ENCODE measurements around the gene NUP93. TPM values are rescaled to one million over a fixed set of nuclear protein-coding genes. Genes with fewer than 3 reads are reported as not detected.

Gene NUP93
- total and polyA plus RNA-seq, 2 of the 8 experiments (the other 6 are each of a cell fraction or from before 2014, with no cell fraction given), result 147 to 201 TPM

DNA sequence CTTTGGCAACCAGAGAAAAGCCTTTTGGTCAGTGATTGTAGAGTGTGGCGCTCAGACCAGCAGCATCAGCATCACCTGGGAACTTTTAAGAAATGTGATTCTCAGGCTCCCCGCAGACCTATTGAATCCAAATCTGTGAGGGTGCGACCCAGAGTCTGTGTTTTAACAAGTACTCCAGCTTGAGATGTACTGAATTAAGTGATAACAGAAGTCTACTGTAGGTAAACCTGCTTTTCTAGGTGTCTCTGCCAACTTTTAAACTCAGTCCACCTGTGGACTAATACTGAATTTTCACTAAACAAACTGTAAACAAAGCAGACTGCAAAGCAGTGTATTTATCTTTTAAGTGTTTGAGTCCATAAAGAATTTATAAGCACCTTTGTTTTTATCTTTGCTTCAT, 43.6 kb downstream of the NUP93 start:
- no peak overlapping the region for H3K56ac ChIP-seq (replicated peaks; ENCODE audit: insufficient read length, low read depth, low read length)
- no peak overlapping the region for H2BK20ac ChIP-seq (ENCODE audit: low read length)
- no peaks in the 10 kb centered on the region for H3K9me3 ChIP-seq (ENCODE audit: insufficient read depth in 2 of 2, low read depth in 1 of 2, low read length in 1 of 2)
- no peak overlapping the region for H3K18ac ChIP-seq (ENCODE audit: extremely low read depth, low read length)
- H3K27ac ChIP-seq (ENCODE audit: low read depth, low read length), result no peak overlapping the region
- H3K4me1 ChIP-seq (replicated peaks in 1 of 4; ENCODE audit: control insufficient read depth in 3 of 4, insufficient read depth in 4 of 4, low read length in 3 of 4), result peaks cover 0 to 10% (median 0%) of the 10 kb centered on the region in 4 experiments; a peak in 1 of 7 replicates
- H4K8ac ChIP-seq (ENCODE audit: extremely low read depth, insufficient read depth, low read length), result no peak overlapping the region
- peaks cover 4% of the 10 kb centered on the region; the same call in 1 of the 2 replicates for H3K79me1 ChIP-seq (ENCODE audit: low read depth, low read length)
- no peak overlapping the region for H2BK12ac ChIP-seq (ENCODE audit: low read depth, low read length)
- DNase-seq (ENCODE audit: low read depth in 1 of 2, low spot score in 2 of 2), result no peak
- no peaks in the 10 kb centered on the region for H3K36me3 ChIP-seq (ENCODE audit: control insufficient read depth in 2 of 4, insufficient read depth in 4 of 4, low read length in 3 of 4)
- peaks cover 5 to 7% of the 10 kb centered on the region in 2 experiments for H4K20me1 ChIP-seq (replicated peaks in 1 of 2; ENCODE audit: control insufficient read depth in 1 of 2, insufficient read depth in 2 of 2, low read length in 2 of 2)
- POLR2A ChIA-PET (ENCODE audit: partially characterized antibody), result no interaction called here
- H2BK15ac ChIP-seq (ENCODE audit: low read length), result no peak overlapping the region
- H3K27me3 ChIP-seq (replicated peaks in 1 of 4; ENCODE audit: control insufficient read depth in 3 of 4, extremely low read depth in 1 of 4, insufficient read depth in 3 of 4, low read length in 3 of 4), result no peaks in the 10 kb centered on the region
- no peak overlapping the region for H3K4me3 ChIP-seq (ENCODE audit: extremely low read depth in 1 of 4, insufficient read depth in 2 of 4, low read depth in 3 of 4, low read length in 4 of 4)
- WGBS, 2 experiments (ENCODE audit: extremely low coverage in 1 of 2, insufficient coverage in 1 of 2, insufficient read length in 1 of 2, insufficient replicate concordance in 2 of 2, low coverage in 1 of 2, low lambda C conversion rate in 2 of 2, missing lambda C conversion rate in 1 of 2), result 83% methylated on average over 3 of the region's 3 CpGs; no CpG with 5 or more reads in 1 of the 2 experiments
- no peak overlapping the region for H3K9ac ChIP-seq (replicated peaks in 1 of 4; ENCODE audit: extremely low read depth in 1 of 4, low read depth in 3 of 4, low read length in 3 of 4)
- no peak overlapping the region for H4K5ac ChIP-seq (ENCODE audit: insufficient read length, low read depth, low read length)
- peaks cover 0 to 45% of the 10 kb centered on the region in 2 experiments; a peak in 2 of 4 replicates for H3K79me2 ChIP-seq (ENCODE audit: control insufficient read depth in 1 of 2, insufficient read depth in 2 of 2, low read length in 2 of 2)
- no peak overlapping the region for H2BK5ac ChIP-seq (ENCODE audit: low read depth, low read length)
- no peak overlapping the region for H3K14ac ChIP-seq (ENCODE audit: insufficient read length)
- no peak overlapping the region for H4K91ac ChIP-seq (replicated peaks; ENCODE audit: insufficient read length, low read length)
- no peak overlapping the region for H3K4ac ChIP-seq (replicated peaks; ENCODE audit: insufficient read length, low read depth, low read length)
- H2BK120ac ChIP-seq (replicated peaks; ENCODE audit: low read depth, low read length), result no peak overlapping the region
- no peak overlapping the region for H3K23ac ChIP-seq (ENCODE audit: insufficient read length)
- H2AK5ac ChIP-seq (ENCODE audit: low read depth, low read length), result no peak overlapping the region
- no peaks in the 10 kb centered on the region for H3K23me2 ChIP-seq (ENCODE audit: low read depth, low read length)
- H3K4me2 ChIP-seq (ENCODE audit: insufficient read depth in 1 of 2, low read depth in 2 of 2, low read length in 2 of 2), result no peak overlapping the region
- no peak overlapping the region for H2AFZ ChIP-seq (ENCODE audit: low read length)
- no peak for FAIRE-seq
- CTCF ChIA-PET (ENCODE audit: partially characterized antibody), result interaction anchor here (0.8 kb wide), 1 partner anchor 71 kb away, joined by 4 read pairs; no protein-coding TSS in a partner anchor
- TF ChIP-seq SIN3A (conservative IDR thresholded peaks at IDR 0.05 in 1 of 2, IDR thresholded peaks at IDR 0.05 in 1 of 2; ENCODE audit: low read depth in 1 of 2, low read length in 2 of 2) (no peak), ASH2L (IDR thresholded peaks at IDR 0.05; ENCODE audit: low read length) (no peak), BRCA1 (IDR thresholded peaks at IDR 0.05; ENCODE audit: low read depth, low read length) (no peak), CREB1 (IDR thresholded peaks at IDR 0.05) (no peak), JUN (IDR thresholded peaks at IDR 0.05; ENCODE audit: low read depth, low read length) (no peak), EZH2 (IDR thresholded peaks at IDR 0.05; ENCODE audit: low read depth, low read length, severe bottlenecking) (no peak), SP4 (IDR thresholded peaks at IDR 0.05; ENCODE audit: low read length) (no peak), NANOG (IDR thresholded peaks at IDR 0.05; ENCODE audit: insufficient read depth, low read depth, low read length, poor library complexity, severe bottlenecking) (no peak), EGR1 (IDR thresholded peaks at IDR 0.05; ENCODE audit: borderline replicate concordance, low read depth, low read length) (no peak), SP2 (IDR thresholded peaks at IDR 0.05; ENCODE audit: low read length) (no peak), YY1 (IDR thresholded peaks at IDR 0.05; ENCODE audit: low read depth, low read length) (no peak), KDM1A (IDR thresholded peaks at IDR 0.05; ENCODE audit: borderline replicate concordance, low read length) (no peak)
- TF ChIP-seq, protein P1, sequence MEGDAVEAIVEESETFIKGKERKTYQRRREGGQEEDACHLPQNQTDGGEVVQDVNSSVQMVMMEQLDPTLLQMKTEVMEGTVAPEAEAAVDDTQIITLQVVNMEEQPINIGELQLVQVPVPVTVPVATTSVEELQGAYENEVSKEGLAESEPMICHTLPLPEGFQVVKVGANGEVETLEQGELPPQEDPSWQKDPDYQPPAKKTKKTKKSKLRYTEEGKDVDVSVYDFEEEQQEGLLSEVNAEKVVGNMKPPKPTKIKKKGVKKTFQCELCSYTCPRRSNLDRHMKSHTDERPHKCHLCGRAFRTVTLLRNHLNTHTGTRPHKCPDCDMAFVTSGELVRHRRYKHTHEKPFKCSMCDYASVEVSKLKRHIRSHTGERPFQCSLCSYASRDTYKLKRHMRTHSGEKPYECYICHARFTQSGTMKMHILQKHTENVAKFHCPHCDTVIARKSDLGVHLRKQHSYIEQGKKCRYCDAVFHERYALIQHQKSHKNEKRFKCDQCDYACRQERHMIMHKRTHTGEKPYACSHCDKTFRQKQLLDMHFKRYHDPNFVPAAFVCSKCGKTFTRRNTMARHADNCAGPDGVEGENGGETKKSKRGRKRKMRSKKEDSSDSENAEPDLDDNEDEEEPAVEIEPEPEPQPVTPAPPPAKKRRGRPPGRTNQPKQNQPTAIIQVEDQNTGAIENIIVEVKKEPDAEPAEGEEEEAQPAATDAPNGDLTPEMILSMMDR (IDR thresholded peaks at IDR 0.05; ENCODE audit: control extremely low read depth in 1 of 3, insufficient read depth in 1 of 3, low read depth in 1 of 3, low read length in 3 of 3), result no peak

Measured in H1 (cell line).